HG03354 (cell line): ENCODE data around the gene DRG1.
A peak's percentile ranks its signal among the peaks of the same experiment; 100 is the strongest.
"Not testable (repeated sequence)": the region's sequence is repeated elsewhere in the genome, so short reads cannot be mapped to it uniquely, and the experiment has no call there.

Experiments used
- ATAC-seq: cut with Tn5 transposase; IDR thresholded peaks from one replicate; pipeline ENCODE4 v1.9.1; 2021; ENCODE audit warnings: mild to moderate bottlenecking; ENCODE audit not compliant: unreplicated experiment, poor library complexity, severe bottlenecking

Gene DRG1

DNA sequence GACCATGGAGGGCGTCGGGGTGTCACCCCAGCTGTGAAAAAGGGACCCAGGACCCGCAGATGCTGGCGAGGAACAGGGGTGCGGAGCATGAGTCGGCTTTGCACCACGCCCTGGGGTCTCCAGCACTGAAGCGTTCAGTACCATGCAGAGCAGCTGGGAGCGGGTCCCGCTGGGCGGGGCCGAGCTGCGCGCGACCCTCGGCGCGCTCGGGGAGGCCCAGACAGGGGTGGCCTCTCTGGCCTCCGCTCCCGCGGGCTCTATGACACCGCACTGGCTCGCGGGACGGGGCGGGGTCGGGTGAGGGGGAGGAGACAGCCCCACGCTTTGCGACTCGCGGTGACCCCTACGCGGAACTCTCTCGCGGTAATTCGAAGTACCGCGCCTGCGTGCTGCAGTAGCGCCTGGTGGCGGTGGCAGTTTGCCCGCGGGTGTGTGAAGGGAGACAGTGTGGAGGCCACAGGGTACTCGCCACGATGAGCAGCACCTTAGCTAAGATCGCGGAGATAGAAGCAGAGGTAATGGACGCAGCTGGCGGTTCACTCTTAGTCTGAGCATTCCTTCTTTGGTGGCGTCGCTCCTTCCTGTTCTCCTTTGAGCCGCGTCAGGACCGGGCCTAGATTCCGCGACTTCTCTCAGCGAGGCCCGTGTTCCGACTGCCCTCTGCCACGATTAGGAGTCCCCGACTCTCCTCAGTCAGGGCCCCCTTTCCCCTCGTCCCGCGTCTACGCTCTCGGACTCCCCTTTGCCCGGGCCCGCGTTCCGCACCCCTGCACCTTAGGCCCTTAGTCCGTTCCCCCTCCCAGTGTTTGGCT is at the start of gene DRG1:
Gene DRG1, plus strand, starts transcription at position 394 of the 812 bp plus-strand sequence. Its CDS starts 80 bp downstream, at position 474.
- peak; percentile 94 for ATAC-seq

DNA sequence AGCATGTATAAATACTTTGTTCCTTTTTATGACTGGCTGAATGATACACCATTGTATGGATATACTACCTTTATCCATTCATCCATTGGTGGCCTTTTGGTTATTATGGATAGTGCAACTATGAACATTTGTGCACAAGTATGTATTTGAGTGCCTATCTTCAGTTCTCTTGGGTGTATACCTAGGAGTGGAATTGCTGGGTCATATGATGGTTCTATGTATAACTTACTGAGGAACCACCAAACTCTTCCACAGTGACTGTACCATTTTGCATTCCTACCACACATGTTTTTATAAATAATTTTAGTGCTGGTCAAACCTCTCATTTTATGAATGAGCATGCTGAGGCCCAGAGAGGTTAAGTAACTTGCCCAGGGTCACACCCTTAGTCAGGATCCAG is 49.4 kb upstream of the DRG1 start:
- ATAC-seq, result no peak

DNA sequence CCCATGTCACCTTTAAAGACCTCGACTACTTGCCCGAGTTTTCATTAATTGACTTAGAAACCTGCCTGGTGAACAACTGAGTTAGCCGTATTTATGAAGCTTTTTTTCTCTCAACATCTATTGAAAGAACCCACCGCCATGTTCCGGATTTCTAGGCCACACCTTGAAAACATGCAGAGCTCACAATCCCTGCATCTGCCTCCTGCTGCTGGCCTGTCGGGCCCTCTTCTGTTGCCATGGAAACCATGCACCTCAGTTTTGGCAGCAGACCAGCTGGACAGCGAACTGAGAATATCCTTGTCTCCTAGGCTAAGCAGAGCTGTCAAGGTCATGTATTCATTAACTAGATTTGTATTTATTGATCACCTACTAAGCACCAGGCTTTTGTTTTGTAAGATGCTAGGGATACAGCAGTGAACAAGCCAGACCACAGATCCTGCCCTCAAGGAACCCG is 49.0 kb upstream of the DRG1 start:
- ATAC-seq, result no peak

DNA sequence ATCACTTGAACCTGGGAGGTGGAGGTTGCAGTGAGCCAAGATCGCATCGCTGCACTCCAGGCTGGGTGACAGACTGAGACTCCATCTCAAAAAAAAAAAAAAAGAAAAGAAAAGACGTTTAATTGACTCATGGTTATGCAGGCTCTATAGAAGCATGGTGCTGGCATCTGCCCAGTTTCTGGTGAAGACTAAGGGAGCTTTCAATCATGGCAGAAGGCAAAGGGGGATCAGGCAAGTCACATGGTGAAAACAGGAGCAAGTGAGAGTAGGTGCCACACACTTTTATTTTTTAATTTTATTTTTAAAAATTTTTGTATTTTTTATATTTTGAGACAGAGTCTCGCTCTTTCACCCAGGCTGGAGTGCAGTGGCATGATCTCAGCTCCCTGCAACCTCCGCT is 44.9 kb upstream of the DRG1 start:
- ATAC-seq, result no peak

GRCh38 chr22:31360029-31360428 is 39.4 kb upstream of the DRG1 start:
- no peak for ATAC-seq

DNA sequence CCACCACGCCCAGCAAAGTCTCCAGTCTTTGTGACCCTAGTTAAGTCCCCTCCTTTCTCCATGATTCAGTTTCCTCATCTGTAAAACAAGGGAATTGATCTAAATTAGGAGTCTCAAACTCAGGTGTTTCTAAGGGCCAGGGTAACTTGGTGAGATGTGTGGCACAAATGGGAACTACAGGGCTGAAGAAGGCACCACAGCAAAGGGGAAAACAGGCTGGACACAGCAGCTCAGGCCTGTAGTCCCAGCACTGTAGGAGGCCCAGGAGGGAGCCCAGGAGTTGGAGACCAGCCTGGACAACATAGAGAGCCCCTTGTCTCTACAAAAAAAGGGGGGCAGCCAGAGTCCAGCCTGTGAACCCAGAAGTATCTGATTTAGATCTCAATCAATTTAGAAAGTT is 37.7 kb upstream of the DRG1 start:
- no peak for ATAC-seq

DNA sequence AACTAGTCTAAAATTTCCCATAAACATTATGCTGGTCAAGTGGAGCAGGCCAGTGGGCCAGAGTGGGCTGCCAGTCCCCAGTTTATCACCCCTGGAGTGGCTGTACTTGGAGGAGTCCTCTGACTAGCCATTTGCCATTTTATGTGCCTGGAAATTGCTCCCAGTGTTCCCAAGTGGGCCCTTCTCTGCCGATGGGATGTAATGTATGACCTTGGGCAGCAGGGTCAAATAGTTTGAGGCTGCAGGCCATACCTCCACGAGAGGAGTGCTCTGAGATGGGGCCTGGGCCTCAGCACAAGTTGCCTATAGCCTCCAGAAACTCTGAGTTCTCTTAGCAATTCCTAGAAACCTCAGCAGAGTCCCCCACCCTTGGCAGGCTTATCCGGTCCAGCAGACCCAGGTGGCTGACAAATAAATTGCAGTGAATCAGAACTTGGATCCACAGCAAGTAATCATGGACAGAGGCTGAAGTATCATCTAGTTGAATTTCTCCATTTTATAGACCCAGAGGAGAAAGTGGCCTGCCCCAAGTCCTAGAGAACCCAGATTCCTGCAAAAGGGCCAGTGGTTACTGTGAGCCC is 35.4 kb upstream of the DRG1 start:
- no peak for ATAC-seq

- ATAC-seq, result no peak
These were observed 32.0 kb upstream of the DRG1 start for GRCh38 chr22:31367426-31367825.

DNA sequence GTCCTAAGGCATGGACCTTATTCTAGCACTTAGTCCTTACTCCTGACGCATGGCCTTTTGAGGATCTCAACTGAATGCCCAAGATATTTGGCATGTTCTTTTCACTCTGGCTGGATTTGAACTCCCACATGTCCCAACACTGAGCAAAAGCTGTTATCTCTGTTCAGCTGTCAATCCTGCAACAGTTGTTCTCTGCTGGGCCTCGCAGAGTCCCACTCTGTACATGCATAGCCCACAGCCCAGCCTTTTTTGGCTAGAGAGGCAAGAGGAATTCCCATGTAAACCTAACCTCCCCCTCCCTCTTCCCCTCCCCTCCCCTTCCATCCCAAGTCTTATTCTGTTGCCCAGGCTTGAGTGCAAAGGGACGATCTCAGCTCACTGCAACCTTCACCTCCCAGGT is 21.8 kb upstream of the DRG1 start:
- ATAC-seq, result no peak

GRCh38 chr22:31378123-31378522 is 21.3 kb upstream of the DRG1 start:
- no peak for ATAC-seq

DNA sequence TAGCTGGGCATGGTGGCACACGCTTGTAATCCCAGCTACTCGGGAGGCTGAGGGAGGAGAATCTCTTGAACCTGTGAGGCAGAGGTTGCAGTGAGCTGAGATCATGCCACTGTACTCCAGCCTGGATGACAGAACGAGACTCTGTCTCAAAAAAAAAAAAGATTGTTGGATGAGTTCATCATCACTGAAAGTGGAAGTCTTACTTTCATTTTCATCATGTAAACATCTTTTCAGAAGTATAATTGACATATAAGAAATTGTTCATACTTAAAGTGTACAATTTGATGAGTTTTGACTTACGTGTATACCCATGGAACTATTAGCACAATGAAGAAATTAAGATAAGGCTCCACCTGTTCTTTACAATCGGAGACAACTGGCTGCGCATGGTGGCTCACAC is 20.8 kb upstream of the DRG1 start:
- not testable (repeated sequence) for ATAC-seq

DNA sequence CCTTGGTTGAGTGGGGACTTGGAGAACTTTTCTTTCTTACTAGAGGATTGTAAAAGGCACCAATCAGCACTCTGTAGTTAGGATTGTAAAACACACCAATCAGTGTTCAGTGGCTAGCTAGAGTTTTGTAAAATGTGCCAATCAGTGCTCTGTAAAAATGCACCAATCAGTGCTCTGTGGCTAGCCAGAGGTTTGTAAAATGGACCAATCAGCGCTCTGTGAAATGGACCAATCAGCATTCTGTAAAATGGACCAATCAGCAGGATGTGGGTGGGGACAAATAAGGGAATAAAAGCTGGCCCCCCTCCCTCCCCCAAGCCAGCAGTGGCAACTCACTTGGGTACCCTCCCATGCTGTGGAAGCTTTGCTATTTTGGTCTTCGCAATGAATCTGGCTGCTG is 5.5 kb upstream of the DRG1 start:
- no peak for ATAC-seq

DNA sequence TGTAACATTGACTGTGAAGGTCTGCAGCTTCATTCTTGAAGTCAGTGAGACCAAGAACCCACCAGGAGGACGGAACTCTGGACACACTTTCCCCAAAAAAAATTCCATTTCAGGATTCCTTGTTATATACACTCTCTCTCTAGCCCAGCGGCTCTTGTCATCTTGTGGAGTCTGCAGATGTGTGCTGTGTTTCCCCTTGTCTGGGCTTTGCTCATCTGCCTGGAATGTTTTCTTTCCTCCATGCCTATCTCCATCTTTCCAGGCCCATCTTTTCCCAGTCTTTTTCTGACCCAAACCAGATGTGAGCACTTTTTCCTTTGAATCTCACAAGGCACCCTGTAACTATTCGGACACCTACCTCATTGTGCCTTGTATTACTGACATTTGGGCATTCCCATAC is 5.1 kb upstream of the DRG1 start:
- no peak for ATAC-seq

- ATAC-seq, result no peak
These were observed 1.2 kb upstream of the DRG1 start for GRCh38 chr22:31398231-31398630.

DNA sequence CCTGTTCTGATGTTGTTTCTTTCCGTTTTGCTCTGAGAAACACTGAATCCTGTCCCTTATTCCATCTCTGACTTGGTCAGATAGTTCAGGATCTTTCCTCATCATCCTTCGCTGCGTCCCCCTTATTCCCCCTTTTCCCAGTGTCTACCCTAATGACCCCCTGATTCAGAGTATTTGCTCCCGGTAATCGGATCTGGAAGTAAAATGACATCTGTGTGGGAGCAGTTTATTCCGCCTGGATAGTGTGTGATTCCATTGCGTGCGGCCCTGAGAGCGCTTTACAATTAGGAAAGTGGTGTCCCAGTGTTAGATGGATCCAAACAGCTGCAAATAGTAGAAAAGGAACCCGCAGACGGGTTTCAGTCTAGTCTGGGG is 606 bp downstream of the DRG1 start:
- no peak for ATAC-seq

DNA sequence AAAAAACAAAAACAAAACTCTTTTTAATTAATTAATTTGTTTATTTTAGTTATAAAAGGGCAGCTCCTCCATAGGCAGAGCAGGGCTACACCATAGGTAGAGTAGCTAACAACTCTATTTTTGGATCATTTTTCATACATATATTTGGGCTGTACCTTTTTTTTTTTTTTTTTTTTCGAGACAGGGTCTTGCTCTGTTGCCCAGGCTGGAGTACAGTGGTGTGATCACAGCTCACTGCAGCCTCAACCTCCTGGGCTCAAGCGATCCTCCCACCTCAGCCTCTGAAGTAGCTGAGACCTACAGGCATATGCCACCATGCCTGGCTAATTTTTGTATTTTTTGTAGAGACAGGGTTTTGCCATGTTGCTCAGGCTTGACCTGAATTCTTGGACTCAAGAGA is 2.9 kb downstream of the DRG1 start:
- not testable (repeated sequence) for ATAC-seq

- ATAC-seq, result no peak
These were observed 26.1 kb downstream of the DRG1 start for GRCh38 chr22:31425331-31426050.

- ATAC-seq, result no peak
These were observed 32.5 kb downstream of the DRG1 start for GRCh38 chr22:31431950-31432349.

DNA sequence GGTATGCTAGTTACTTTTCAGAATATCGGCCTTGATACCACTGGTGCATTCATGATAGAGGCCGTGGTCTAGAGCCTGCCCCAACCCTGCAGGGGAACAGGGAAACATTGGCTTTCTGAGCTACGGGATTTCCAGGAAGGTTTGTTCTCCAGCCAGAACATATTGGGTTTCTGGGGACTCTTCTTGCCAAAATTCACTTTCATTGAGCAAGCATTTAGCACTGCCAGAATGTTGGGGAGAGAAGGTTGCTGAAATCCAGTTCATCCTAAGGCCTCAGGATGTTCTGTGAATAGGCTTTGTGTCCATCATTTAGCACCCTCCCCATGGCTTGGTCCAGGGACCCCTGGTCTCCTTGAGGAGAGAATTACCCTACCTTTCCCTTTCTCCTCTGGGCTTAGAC is 36.7 kb downstream of the DRG1 start:
- ATAC-seq, result no peak

DNA sequence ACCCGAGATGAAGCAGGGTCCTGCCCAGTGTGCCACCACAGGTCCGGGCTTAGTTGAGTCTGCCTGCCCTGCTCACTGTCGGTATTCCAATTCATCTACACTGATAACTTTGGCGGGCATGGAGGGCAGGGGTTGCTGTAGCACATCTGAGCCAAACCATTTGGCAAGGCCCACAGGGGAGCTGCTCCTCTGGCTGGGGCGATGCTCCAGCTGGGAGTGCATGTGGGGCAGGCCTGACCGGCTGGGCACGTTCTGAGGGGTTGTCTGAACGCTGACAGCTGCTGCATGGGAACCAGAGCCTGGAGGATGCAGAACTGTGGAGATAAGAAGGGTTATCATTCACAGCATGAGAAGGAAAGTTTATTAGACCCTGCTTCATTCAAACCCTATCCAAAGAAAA is 40.4 kb downstream of the DRG1 start:
- ATAC-seq, result no peak

DNA sequence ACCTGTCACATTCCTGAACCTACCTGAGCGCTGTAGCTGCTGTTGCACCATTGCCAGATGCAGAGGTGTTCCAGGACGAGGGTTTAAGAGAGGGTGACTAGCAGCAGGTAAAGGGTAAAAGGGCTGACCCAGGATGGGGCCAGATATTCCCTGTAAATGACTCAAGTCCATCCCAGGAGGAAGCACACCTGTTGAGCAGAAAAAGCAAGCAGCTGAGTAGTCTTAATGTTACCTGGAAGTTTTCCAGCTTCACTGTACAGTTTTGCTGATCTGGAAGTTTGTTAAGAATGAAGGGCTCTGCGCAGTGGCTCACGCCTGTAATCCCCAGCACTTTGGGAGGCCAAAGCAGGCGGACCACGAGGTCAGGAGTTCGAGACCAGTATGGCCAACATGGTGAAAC is 41.3 kb downstream of the DRG1 start:
- no peak for ATAC-seq
